ENCODE data around the gene PSMB2.

The PSMB2 gene

GRCh38 chr1:35570589-35571137, 70.7 kb downstream of the PSMB2 start:
- peaks cover 1% of the 10 kb centered on the region for H3K9me3 ChIP-seq (ENCODE audit: low read length)
- no peak overlapping the region for H2AFZ ChIP-seq (ENCODE audit: low read depth, low read length)
- H3K4me3 ChIP-seq (ENCODE audit: low read length) = no peak overlapping the region
- H3K4me1 ChIP-seq (ENCODE audit: insufficient read depth, low read length) = peaks cover 8% of the 10 kb centered on the region
- H3K36me3 ChIP-seq (ENCODE audit: insufficient read depth, low read length) = no peaks in the 10 kb centered on the region
- H3K27me3 ChIP-seq (ENCODE audit: insufficient read depth, low read length) = peaks cover 21% of the 10 kb centered on the region

DNA sequence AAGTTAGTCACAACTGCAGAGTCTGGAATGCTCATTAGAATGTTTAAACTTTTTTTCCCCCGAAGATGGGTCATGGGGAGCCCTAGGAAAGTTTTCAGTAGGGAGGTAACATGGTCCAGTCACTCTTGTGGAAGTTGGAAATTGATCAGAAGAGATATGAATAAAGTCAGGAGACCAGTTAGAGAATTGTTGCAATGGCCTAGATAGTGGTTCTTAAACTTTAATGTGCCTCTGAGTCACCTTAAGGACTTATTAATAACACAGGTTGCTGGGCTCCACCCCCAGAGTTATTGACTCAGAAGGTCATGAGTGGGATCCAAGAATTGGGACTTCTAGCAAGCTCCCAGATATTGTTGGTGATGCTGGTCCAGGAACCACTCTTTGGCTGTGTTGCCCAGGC, 71.4 kb downstream of the PSMB2 start:
- Histone ChIP-seq H3K4me1 (ENCODE audit: insufficient read depth, low read length) (peaks cover 8% of the 10 kb centered on the region), H3K27me3 (ENCODE audit: insufficient read depth, low read length) (peaks cover 14% of the 10 kb centered on the region), H3K9me3 (ENCODE audit: low read length) (peaks cover 1% of the 10 kb centered on the region), H3K36me3 (ENCODE audit: insufficient read depth, low read length) (peaks cover 2% of the 10 kb centered on the region), H3K4me3 (ENCODE audit: low read length) (no peak overlapping the region), H2AFZ (ENCODE audit: low read depth, low read length) (no peak overlapping the region)

DNA sequence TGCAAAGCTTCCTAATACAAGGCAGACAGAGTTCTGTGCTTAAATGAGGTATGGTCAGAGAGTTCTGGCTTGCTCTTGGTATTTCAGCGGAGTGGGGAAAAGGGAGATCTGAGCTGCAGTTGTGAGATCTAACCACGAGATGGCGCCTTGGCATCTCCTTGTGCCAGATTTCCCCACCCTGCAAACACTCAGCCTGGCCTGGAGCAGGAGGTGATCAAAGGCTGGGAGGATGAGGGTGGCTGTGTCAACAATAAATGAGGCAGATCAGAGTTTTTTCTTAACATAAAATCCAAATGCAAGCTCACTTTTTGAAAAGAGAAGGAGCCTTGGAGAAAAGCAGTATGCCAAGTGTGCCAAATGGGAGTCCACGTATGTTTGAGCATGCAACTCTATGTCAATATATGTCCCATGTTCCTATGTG, 72.3 kb downstream of the PSMB2 start:
- Histone ChIP-seq H3K4me1 (ENCODE audit: insufficient read depth, low read length) (peaks cover 8% of the 10 kb centered on the region), H3K9me3 (ENCODE audit: low read length) (no peaks in the 10 kb centered on the region), H3K4me3 (ENCODE audit: low read length) (no peak overlapping the region), H2AFZ (ENCODE audit: low read depth, low read length) (no peak overlapping the region), H3K27me3 (ENCODE audit: insufficient read depth, low read length) (peaks cover 6% of the 10 kb centered on the region), H3K36me3 (ENCODE audit: insufficient read depth, low read length) (peaks cover 8% of the 10 kb centered on the region)

DNA sequence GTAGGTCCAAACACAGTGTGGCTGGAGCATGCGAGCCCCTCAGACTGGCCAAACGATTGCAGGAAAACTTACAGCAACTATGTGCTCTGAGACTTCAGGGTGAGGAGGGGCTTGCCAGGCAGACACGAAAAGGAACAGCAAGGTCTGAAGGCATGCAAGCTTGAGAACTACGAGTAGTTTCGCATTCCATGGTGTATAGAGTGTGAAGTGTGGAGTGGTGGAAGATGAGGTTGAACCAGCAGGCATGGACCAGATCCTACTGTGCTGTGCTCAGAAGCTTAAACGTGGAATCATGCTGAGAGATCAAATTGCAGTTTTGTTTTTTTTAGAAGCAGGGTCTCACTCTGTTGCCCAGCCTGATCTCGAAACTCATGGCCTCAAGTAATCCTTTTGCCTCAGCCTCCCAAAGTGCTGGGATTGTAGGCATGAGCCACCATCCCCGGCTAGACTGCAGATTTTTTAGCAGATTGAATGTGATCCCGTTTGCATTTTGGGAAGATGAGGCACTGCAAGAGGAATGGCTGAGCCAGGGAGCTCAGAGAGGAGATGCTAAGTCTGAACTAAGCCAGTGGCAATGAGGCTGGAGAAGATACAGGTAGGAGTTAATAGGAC, 73.3 kb downstream of the PSMB2 start:
- no peak overlapping the region for H2AFZ ChIP-seq (ENCODE audit: low read depth, low read length)
- H3K4me3 ChIP-seq (ENCODE audit: low read length) = no peak overlapping the region
- H3K4me1 ChIP-seq (ENCODE audit: insufficient read depth, low read length) = peaks cover 8% of the 10 kb centered on the region
- no peaks in the 10 kb centered on the region for H3K27me3 ChIP-seq (ENCODE audit: insufficient read depth, low read length)
- H3K9me3 ChIP-seq (ENCODE audit: low read length) = no peaks in the 10 kb centered on the region
- H3K36me3 ChIP-seq (ENCODE audit: insufficient read depth, low read length) = peaks cover 9% of the 10 kb centered on the region

GRCh38 chr1:35565742-35566133, 75.6 kb downstream of the PSMB2 start:
- Histone ChIP-seq H2AFZ (ENCODE audit: low read depth, low read length) (no peak overlapping the region), H3K4me1 (ENCODE audit: insufficient read depth, low read length) (peaks cover 3% of the 10 kb centered on the region), H3K9me3 (ENCODE audit: low read length) (no peaks in the 10 kb centered on the region), H3K36me3 (ENCODE audit: insufficient read depth, low read length) (peaks cover 27% of the 10 kb centered on the region), H3K4me3 (ENCODE audit: low read length) (no peak overlapping the region), H3K27me3 (ENCODE audit: insufficient read depth, low read length) (no peaks in the 10 kb centered on the region)

- no peaks in the 10 kb centered on the region for H3K27me3 ChIP-seq (ENCODE audit: insufficient read depth, low read length)
- H3K4me3 ChIP-seq (ENCODE audit: low read length) = no peak overlapping the region
- H3K9me3 ChIP-seq (ENCODE audit: low read length) = no peaks in the 10 kb centered on the region
- H2AFZ ChIP-seq (ENCODE audit: low read depth, low read length) = no peak overlapping the region
- H3K4me1 ChIP-seq (ENCODE audit: insufficient read depth, low read length) = peaks cover 3% of the 10 kb centered on the region
- H3K36me3 ChIP-seq (ENCODE audit: insufficient read depth, low read length) = peaks cover 28% of the 10 kb centered on the region
These were observed 76.2 kb downstream of the PSMB2 start for GRCh38 chr1:35564884-35565741.

DNA sequence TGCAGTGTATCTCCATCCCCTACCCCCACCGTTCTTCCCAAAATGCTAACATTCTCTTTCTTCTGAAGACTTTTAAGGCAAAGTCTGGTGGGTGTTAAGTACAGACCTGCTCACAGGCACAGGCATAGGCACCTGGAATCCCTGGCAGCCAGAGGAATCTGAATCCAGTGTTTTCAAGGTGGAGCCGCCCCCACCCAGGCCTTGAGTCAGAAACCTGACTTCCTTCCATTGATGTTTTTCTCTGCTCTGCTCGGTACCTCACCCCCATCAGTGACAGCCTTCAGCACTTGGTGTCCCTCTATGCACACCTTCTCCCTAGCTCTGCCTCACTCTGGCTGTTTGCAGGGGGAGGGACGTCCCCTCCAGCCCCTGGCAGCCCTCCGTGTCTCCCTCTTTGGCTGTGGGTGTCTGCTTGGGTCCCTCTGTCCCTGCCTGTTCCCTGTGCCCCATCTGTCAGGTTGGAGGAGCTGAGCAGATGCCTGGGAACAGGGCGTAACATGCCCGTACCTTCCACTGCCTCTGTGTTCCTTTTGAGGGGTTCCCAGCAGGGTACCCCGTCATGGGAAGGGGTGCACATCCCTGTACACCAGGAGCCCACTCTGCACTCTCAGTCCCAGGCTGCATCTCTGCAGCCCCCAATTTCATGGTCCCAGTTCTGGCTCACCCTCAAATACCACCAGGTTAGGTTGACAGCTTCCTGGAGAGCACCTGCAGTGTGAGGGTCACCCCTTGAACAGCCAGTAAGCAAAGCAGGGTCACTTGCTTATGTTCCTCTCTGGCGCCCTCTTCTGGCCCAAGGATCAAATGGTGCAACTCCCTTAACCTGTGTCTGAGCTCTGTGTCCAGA, 77.1 kb downstream of the PSMB2 start:
- H2AFZ ChIP-seq (ENCODE audit: low read depth, low read length) = no peak overlapping the region
- H3K9me3 ChIP-seq (ENCODE audit: low read length) = no peaks in the 10 kb centered on the region
- peaks cover 28% of the 10 kb centered on the region for H3K36me3 ChIP-seq (ENCODE audit: insufficient read depth, low read length)
- H3K27me3 ChIP-seq (ENCODE audit: insufficient read depth, low read length) = no peaks in the 10 kb centered on the region
- peaks cover 7% of the 10 kb centered on the region for H3K4me1 ChIP-seq (ENCODE audit: insufficient read depth, low read length)
- H3K4me3 ChIP-seq (ENCODE audit: low read length) = no peak overlapping the region

- no peaks in the 10 kb centered on the region for H3K27me3 ChIP-seq (ENCODE audit: insufficient read depth, low read length)
- H3K9me3 ChIP-seq (ENCODE audit: low read length) = no peaks in the 10 kb centered on the region
- no peak overlapping the region for H2AFZ ChIP-seq (ENCODE audit: low read depth, low read length)
- H3K36me3 ChIP-seq (ENCODE audit: insufficient read depth, low read length) = peaks cover 28% of the 10 kb centered on the region
- no peak overlapping the region for H3K4me3 ChIP-seq (ENCODE audit: low read length)
- peaks cover 17% of the 10 kb centered on the region for H3K4me1 ChIP-seq (ENCODE audit: insufficient read depth, low read length)
These were observed 78.2 kb downstream of the PSMB2 start for GRCh38 chr1:35563166-35563565.

GRCh38 chr1:35561972-35562680, 79.2 kb downstream of the PSMB2 start:
- peaks cover 17% of the 10 kb centered on the region for H3K4me1 ChIP-seq (ENCODE audit: insufficient read depth, low read length)
- no peaks in the 10 kb centered on the region for H3K9me3 ChIP-seq (ENCODE audit: low read length)
- H3K27me3 ChIP-seq (ENCODE audit: insufficient read depth, low read length) = no peaks in the 10 kb centered on the region
- H2AFZ ChIP-seq (ENCODE audit: low read depth, low read length) = no peak overlapping the region
- peaks cover 28% of the 10 kb centered on the region for H3K36me3 ChIP-seq (ENCODE audit: insufficient read depth, low read length)
- H3K4me3 ChIP-seq (ENCODE audit: low read length) = no peak overlapping the region

DNA sequence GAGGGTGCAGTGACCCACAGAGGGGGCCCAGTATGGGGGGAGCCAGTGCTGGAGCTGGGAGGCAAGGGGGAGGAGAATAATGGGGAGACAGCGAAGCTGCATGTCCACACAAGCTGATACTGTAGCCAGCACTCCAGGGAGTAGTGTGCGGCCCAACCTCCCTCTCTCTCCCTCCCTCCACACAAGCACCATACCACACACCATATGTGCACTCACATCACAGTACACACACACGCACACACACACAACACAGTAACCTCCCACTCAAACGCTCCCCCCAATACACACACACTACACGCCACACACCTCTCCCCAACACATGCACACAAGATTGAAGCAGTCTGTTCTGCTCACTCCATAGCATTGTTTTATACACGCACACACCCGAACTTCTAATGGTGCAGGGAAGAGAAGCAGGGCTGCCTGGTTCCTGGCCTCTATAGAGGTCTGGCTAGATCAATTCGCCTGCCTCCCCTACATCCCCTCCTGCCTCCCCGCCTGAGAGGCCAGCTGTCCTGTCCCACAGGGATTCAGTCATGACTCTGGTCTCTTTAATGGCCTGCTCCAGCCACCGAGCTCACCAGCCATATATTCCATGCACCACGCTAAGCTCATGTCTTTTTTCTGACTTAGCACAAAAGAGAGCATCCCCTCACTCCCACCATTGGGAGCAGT, 79.9 kb downstream of the PSMB2 start:
- H3K9me3 ChIP-seq (ENCODE audit: low read length) = no peaks in the 10 kb centered on the region
- H2AFZ ChIP-seq (ENCODE audit: low read depth, low read length) = no peak overlapping the region
- H3K27me3 ChIP-seq (ENCODE audit: insufficient read depth, low read length) = no peaks in the 10 kb centered on the region
- H3K4me1 ChIP-seq (ENCODE audit: insufficient read depth, low read length) = peaks cover 20% of the 10 kb centered on the region
- H3K4me3 ChIP-seq (ENCODE audit: low read length) = no peak overlapping the region
- H3K36me3 ChIP-seq (ENCODE audit: insufficient read depth, low read length) = peaks cover 28% of the 10 kb centered on the region

GRCh38 chr1:35560256-35561225, 80.8 kb downstream of the PSMB2 start:
- H3K36me3 ChIP-seq (ENCODE audit: insufficient read depth, low read length) = peaks cover 28% of the 10 kb centered on the region
- H3K27me3 ChIP-seq (ENCODE audit: insufficient read depth, low read length) = no peaks in the 10 kb centered on the region
- no peak overlapping the region for H2AFZ ChIP-seq (ENCODE audit: low read depth, low read length)
- H3K4me3 ChIP-seq (ENCODE audit: low read length) = no peak overlapping the region
- peaks cover 29% of the 10 kb centered on the region for H3K4me1 ChIP-seq (ENCODE audit: insufficient read depth, low read length)
- H3K9me3 ChIP-seq (ENCODE audit: low read length) = no peaks in the 10 kb centered on the region
